Measurements from ENCODE around the gene UBE2B. TPM values are rescaled to one million over a fixed set of nuclear protein-coding genes. Genes with fewer than 3 reads are reported as not detected.
A peak's percentile ranks its signal among the peaks of the same experiment; 100 is the strongest.

Gene UBE2B
- total RNA-seq, 2 donors from 2014 or later: 61.2 to 81.9 TPM

- Histone ChIP-seq H3K9me3 (no peaks in the 10 kb centered on the region), H3K36me3 (peaks cover 15% of the 10 kb centered on the region), H3K4me3 (no peak overlapping the region), H3K4me1 (peaks cover 0 to 24% of the 10 kb centered on the region in 2 donors), H3K27me3 (no peaks in the 10 kb centered on the region), H3K27ac (no peak overlapping the region)
- no peak for DNase-seq (ENCODE audit: low spot score)
- TF ChIP-seq, protein P1, sequence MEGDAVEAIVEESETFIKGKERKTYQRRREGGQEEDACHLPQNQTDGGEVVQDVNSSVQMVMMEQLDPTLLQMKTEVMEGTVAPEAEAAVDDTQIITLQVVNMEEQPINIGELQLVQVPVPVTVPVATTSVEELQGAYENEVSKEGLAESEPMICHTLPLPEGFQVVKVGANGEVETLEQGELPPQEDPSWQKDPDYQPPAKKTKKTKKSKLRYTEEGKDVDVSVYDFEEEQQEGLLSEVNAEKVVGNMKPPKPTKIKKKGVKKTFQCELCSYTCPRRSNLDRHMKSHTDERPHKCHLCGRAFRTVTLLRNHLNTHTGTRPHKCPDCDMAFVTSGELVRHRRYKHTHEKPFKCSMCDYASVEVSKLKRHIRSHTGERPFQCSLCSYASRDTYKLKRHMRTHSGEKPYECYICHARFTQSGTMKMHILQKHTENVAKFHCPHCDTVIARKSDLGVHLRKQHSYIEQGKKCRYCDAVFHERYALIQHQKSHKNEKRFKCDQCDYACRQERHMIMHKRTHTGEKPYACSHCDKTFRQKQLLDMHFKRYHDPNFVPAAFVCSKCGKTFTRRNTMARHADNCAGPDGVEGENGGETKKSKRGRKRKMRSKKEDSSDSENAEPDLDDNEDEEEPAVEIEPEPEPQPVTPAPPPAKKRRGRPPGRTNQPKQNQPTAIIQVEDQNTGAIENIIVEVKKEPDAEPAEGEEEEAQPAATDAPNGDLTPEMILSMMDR (IDR thresholded peaks at IDR 0.05): no peak
Observed at GRCh38 chr5:134406390-134406789, 35.0 kb downstream of the UBE2B start.

GRCh38 chr5:134409321-134409720 is 38.0 kb downstream of the UBE2B start:
- Histone ChIP-seq H3K36me3 (peaks cover 3% of the 10 kb centered on the region), H3K27ac (no peak overlapping the region), H3K9me3 (no peaks in the 10 kb centered on the region), H3K4me1 (peaks cover 0 to 36% of the 10 kb centered on the region in 2 donors), H3K27me3 (no peaks in the 10 kb centered on the region), H3K4me3 (no peak overlapping the region)
- no peak for DNase-seq (ENCODE audit: low spot score)
- TF ChIP-seq, protein P1 (IDR thresholded peaks at IDR 0.05): no peak

- no peak overlapping the region for H3K27ac ChIP-seq
- H3K27me3 ChIP-seq: no peaks in the 10 kb centered on the region
- H3K4me1 ChIP-seq: peaks cover 0 to 36% of the 10 kb centered on the region in 2 donors
- peak overlapping the region; percentile 49 to 75 for H3K4me3 ChIP-seq
- no peak for DNase-seq (ENCODE audit: low spot score)
- peaks cover 3% of the 10 kb centered on the region for H3K36me3 ChIP-seq
- no peaks in the 10 kb centered on the region for H3K9me3 ChIP-seq
- TF ChIP-seq, protein P1 (IDR thresholded peaks at IDR 0.05): no peak
Observed at GRCh38 chr5:134410822-134411221, 39.5 kb downstream of the UBE2B start.

- H3K36me3 ChIP-seq: peaks cover 3% of the 10 kb centered on the region
- H3K4me3 ChIP-seq: peak overlapping the region; percentile 49 to 75
- H3K27ac ChIP-seq: peak overlapping the region; percentile 85
- H3K4me1 ChIP-seq: peaks cover 0 to 36% of the 10 kb centered on the region in 2 donors
- no peaks in the 10 kb centered on the region for H3K27me3 ChIP-seq
- TF ChIP-seq, protein P1 (IDR thresholded peaks at IDR 0.05): no peak
- no peak for DNase-seq (ENCODE audit: low spot score)
- no peaks in the 10 kb centered on the region for H3K9me3 ChIP-seq
Observed at GRCh38 chr5:134411228-134411545, 39.8 kb downstream of the UBE2B start.

DNA sequence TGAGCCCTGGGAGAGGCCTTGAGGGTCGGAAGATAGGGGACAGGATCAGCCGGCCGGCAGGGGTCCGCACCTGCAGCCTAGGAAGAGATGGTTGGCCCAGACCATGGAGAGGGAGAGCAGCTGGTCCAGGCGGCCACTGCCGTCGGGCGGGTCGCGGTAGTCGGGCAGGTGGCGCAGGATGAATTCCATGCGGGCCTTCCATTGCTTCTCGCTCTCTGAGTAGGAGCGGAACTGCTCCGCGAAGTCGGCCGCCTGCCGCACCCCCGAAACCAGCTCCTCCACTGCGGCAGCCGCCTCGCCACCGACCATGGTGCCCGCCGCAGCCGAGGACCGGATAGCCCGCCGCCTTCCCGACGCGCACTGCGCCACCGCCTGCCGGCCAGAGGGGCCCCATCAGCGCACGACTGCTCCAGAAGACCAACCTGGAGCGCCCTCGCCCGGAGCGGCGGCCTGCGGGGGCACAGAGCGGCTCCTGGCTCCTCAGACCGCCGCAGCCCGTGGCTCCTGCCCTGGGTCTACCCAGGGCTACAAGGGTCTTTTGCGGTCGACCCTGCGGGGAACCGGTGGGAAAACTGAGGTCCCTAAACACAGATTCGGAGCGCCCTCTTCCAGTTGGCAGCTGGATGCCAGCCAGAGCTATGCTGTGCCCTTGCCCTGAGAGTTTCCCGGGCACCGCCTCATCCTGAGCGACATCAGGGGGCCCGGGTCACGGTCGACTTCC is 40.3 kb downstream of the UBE2B start, which contains the start of gene CDKN2AIPNL:
CDKN2AIPNL (minus strand) TSS at position 336 of the 721 bp plus-strand sequence; CDS start at position 309, 27 bp downstream.
- DNase-seq (ENCODE audit: low spot score): peak; percentile 88
- no peaks in the 10 kb centered on the region for H3K27me3 ChIP-seq
- H3K4me3 ChIP-seq: peak within 1 kb of the TSS; percentile 49 to 75
- H3K4me1 ChIP-seq: peaks cover 0 to 36% of the 10 kb centered on the region in 2 donors
- TF ChIP-seq, protein P1 (IDR thresholded peaks at IDR 0.05): peak; percentile 74 to 94
- no peaks in the 10 kb centered on the region for H3K9me3 ChIP-seq
- peak within 1 kb of the TSS; percentile 85 for H3K27ac ChIP-seq
- peaks cover 3% of the 10 kb centered on the region for H3K36me3 ChIP-seq
